GM21528 (cell line): ENCODE data around the gene SDR9C7.
"Not testable (repeated sequence)": the region's sequence is repeated elsewhere in the genome, so short reads cannot be mapped to it uniquely, and the experiment has no call there.

Experiments
- ATAC-seq: cut with Tn5 transposase; IDR thresholded peaks from one replicate; pipeline ENCODE4 v1.9.1; 2021; ENCODE audit warnings: mild to moderate bottlenecking, moderate library complexity; ENCODE audit not compliant: unreplicated experiment, low FRiP score

SDR9C7 gene

GRCh38 chr12:56933826-56934625 is at the start of gene SDR9C7:
TSS of gene SDR9C7 (minus strand) at chr12:56934408. CDS start at chr12:56934261, 147 bp downstream.
- no peak for ATAC-seq

GRCh38 chr12:56983386-56983785 is 49.2 kb upstream of the SDR9C7 start:
- no peak for ATAC-seq

DNA sequence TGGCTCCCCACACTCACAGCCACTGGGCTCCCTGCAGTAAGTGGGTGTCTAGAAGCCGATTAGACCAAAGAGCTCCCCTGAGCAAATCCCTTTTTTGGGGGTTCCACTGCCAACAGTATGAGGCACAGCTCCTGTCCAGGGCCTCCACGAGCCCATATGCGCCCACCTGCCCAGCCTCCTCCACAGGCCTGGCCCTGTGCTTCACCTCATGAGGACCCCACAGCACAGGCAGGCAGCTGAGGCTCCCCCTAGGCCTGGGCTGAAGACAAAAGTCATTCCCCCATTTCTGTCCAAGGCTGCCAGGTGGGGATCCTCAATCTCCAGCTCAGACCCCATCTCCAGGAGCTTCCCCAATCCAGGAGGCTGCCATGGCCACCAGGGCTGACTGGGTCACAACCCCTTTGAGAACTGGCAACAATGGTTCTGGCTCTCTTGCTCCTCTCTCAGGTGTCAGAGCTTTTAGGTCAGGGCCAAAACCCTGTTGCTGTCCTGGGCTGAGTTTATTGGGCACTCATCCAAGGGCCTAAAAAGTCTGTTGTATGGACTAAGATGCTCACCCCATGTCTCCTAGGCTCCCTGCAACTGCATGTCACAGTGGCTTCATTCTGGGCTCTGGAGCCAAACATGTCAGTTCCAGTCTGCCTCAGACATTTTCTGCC is 48.5 kb upstream of the SDR9C7 start:
- ATAC-seq, result not testable (repeated sequence)

- no peak for ATAC-seq
These were observed 46.8 kb upstream of the SDR9C7 start for GRCh38 chr12:56980941-56981530.

- no peak for ATAC-seq
These were observed 46.1 kb upstream of the SDR9C7 start for GRCh38 chr12:56980268-56980667.

DNA sequence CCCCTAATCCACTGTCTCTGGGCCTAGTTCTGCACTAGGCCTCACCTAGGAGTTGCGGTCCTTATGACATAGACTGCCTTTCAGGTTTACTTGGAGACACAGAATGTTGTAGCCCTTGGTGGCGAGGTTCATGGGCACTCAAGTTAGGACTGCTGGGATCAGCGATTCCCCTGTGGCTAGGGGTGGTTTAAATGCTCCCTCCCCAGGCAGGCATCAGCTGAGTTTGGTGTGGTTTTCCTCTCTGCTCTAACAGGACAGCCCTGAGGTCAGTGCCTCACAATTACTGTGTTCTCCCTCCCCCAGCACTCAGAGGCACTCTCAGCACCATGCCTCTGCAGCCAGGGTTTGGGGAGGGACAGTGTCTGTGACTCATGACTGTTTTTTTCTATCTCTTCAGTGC is 45.4 kb upstream of the SDR9C7 start:
- ATAC-seq, result no peak

GRCh38 chr12:56978397-56979138 is 44.4 kb upstream of the SDR9C7 start:
- ATAC-seq, result no peak

DNA sequence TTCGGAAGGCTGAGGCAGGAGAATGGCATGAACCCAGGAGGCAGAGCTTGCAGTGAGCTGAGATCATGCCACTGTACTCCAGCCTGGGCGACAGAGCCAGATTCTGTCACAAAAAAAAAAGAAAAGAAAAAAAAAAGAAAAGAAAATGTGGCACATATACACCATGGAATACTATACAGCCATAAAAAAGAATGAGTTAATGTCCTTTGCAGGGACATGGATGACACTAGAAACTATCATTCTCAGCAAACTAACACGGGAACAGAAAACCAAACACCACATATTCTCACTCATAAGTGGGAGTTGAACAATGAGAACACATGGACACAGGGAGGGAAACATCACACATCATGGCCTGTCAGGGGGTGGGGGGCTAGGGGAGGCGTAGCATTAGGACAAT is 43.2 kb upstream of the SDR9C7 start:
- not testable (repeated sequence) for ATAC-seq

DNA sequence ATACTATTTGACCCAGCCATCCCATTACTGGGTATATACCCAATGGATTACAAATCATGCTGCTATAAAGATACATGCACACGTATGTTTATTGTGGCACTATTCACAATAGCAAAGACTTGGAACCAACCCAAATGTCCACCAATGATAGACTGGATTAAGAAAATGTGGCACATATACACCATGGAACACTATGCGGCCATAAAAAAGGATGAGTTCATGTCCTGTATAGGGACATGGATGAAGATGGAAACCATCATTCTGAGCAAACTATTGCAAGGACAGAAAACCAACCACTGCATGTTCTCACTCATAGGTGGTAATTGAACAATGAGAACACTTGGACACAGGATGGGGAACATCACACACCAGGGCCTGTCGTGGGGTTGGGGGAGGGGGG is 40.0 kb upstream of the SDR9C7 start:
- not testable (repeated sequence) for ATAC-seq

- not testable (repeated sequence) for ATAC-seq
These were observed 34.7 kb upstream of the SDR9C7 start for GRCh38 chr12:56968910-56969309.

DNA sequence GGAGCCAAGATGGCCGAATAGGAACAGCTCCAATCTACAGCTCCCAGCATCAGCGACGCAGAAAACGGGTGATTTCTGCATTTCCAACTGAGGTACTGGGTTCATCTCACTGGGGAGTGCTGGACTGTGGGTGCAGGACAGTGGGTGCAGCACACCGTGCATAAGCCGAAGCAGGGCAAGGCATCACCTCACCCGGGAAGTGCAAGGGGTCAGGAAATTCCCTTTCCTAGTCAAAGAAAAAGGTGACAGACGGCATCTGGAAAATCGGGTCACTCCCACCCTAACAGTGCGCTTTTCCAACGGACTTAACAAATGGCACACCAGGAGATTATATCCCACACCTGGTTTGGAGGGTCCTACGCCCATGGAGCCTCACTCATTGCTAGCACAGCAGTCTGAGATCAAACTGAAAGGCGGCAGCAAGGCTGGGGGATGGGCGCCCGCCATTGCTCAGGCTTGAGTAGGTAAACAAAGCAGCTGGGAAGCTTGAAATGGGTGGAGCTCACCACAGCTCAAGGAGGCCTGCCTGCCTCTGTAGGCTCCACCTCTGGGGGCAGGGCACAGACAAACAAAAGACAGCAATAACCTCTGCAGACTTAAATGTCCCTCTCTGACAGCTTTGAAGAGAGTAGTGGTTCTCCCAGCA is 31.9 kb upstream of the SDR9C7 start:
- ATAC-seq, result not testable (repeated sequence)

- not testable (repeated sequence) for ATAC-seq
These were observed 30.9 kb upstream of the SDR9C7 start for GRCh38 chr12:56965124-56965523.

DNA sequence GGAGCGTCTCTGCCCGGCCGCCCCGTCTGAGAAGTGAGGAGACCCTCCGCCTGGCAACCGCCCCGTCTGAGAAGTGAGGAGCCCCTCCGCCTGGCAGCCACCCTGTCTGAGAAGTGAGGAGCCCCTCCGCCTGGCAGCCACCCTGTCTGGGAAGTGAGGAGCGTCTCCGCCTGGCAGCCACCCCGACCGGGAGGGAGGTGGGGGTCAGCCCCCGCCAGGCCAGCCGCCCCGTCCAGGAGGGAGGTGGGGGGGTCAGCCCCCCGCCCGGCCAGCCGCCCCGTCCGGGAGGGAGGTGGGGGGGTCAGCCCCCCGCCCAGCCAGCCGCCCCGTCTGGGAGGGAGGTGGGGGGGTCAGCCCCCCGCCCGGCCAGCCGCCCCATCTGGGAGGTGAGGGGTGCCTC is 29.3 kb upstream of the SDR9C7 start:
- ATAC-seq, result not testable (repeated sequence)

- ATAC-seq, result not testable (repeated sequence)
These were observed 28.0 kb upstream of the SDR9C7 start for GRCh38 chr12:56962247-56962646.

DNA sequence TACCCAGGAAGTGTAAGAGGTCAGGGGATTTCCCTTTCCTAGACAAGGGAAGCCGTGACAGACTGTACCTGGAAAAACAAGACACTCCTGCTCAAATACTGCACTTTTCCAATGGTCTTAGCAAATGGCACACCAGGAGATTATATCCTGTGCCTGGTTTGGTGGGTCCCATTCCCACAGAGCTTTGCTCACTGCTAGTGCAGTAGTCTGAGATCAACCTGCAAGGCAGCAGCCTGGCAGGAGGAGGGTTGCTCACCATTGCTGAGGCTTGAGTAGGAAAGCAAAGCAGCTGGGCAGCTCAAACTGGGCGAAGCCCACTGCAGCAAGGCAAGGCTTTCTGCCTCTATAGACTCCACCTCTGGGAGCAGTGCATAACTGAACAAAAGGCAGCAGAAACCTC is 24.2 kb upstream of the SDR9C7 start:
- ATAC-seq, result no peak

- no peak for ATAC-seq
These were observed 23.2 kb upstream of the SDR9C7 start, which contains the start of gene RDH16 for GRCh38 chr12:56957229-56958052. TSS of gene RDH16 (minus strand) at chr12:56957608. CDS start at chr12:56957462, 146 bp downstream.

- ATAC-seq, result no peak
These were observed 21.5 kb upstream of the SDR9C7 start for GRCh38 chr12:56955631-56956256.

DNA sequence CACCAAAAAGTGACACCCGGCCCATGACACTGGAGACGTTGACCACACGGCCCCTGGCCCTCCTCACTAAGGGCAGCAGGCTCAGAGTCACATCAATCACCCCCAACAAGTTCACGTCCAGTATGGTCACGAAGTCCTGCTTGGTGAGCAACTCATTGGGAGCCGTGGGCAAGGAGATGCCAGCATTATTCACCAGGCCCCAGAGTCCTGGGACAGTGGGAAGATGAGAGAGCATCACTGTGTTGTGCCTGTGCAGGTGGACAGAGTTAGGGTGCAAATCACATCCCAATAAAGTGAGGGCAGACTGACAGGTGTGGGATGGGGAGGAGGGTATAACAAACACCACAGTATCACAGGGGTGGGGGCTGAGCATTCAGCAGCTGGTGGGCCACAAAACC is 20.7 kb upstream of the SDR9C7 start:
- no peak for ATAC-seq
